Liver (tissue), 9 donors: Measurements from ENCODE around the gene ARL6. TPM values are rescaled to one million over a fixed set of nuclear protein-coding genes. Genes with fewer than 3 reads are reported as not detected.

Experiments used
- DNase-seq: peaks from one replicate; pipeline ENCODE4 v3.0.0-alpha.2; 2017; ENCODE audit warnings: low spot score
- H3K27ac ChIP-seq, 2 donors: one replicate each; pipeline ENCODE4 v1.7.0; 2013; ENCODE audit warnings: inconsistent platforms in 2 of 2, low read length in 2 of 2, control low read depth in 1 of 2, low read depth in 1 of 2, mild to moderate bottlenecking in 1 of 2
- H3K27me3 ChIP-seq, 4 donors: one replicate each; pipeline versions ENCODE4 v1.6.1 to v1.7.0; 2013; ENCODE audit warnings: low read length in 3 of 4, inconsistent platforms in 1 of 4, mild to moderate bottlenecking in 1 of 4, moderate library complexity in 1 of 4; ENCODE audit not compliant: control insufficient read depth in 4 of 4, insufficient read depth in 4 of 4
- H3K36me3 ChIP-seq, 4 donors: one replicate each; pipeline versions ENCODE4 v1.6.1 to v1.7.0; 2013; ENCODE audit warnings: low read length in 3 of 4, mild to moderate bottlenecking in 3 of 4, low read depth in 1 of 4, moderate library complexity in 1 of 4; ENCODE audit not compliant: control insufficient read depth in 4 of 4, insufficient read depth in 3 of 4
- H3K4me1 ChIP-seq, 4 donors: one replicate each; pipeline versions ENCODE4 v1.6.1 to v1.7.0; 2013; ENCODE audit warnings: low read length in 3 of 4, mild to moderate bottlenecking in 3 of 4, moderate library complexity in 1 of 4; ENCODE audit not compliant: control insufficient read depth in 4 of 4, insufficient read depth in 4 of 4
- H3K4me3 ChIP-seq, 3 donors: one replicate each; pipeline versions ENCODE4 v1.6.1 to v1.7.0; 2013; ENCODE audit warnings: low read length in 3 of 3, control low read depth in 1 of 3, low read depth in 1 of 3, mild to moderate bottlenecking in 1 of 3
- H3K9ac ChIP-seq, 2 donors: one replicate each; pipeline ENCODE4 v1.7.0; 2013; ENCODE audit warnings: low read length in 2 of 2, mild to moderate bottlenecking in 2 of 2, moderate library complexity in 2 of 2, control low read depth in 1 of 2, low read depth in 1 of 2
- H3K9me3 ChIP-seq, 4 donors: one replicate each; pipeline versions ENCODE4 v1.6.1 to v1.7.0; 2013; ENCODE audit warnings: low read length in 3 of 4; ENCODE audit not compliant: control insufficient read depth in 4 of 4
- FOXA2 ChIP-seq: IDR thresholded peaks from 2 replicates; pipeline ENCODE4 v1.6.1; 2016; ENCODE audit warnings: antibody characterized with exemption
- GABPA ChIP-seq, 2 donors: IDR thresholded peaks in 1 of 2; conservative IDR thresholded peaks in 1 of 2; 2 replicates each; pipeline ENCODE4 v1.6.1; 2016; ENCODE audit warnings: antibody characterized with exemption in 2 of 2, mild to moderate bottlenecking in 1 of 2, moderate library complexity in 1 of 2
- HNF4A ChIP-seq, 2 donors: conservative IDR thresholded peaks; 2 replicates each; pipeline ENCODE4 v1.6.1; 2016; ENCODE audit warnings: antibody characterized with exemption in 2 of 2, mild to moderate bottlenecking in 2 of 2
- SP1 ChIP-seq: IDR thresholded peaks from 2 replicates; pipeline ENCODE4 v1.6.1; 2018; ENCODE audit warnings: antibody characterized with exemption, mild to moderate bottlenecking
- TAF1 ChIP-seq: conservative IDR thresholded peaks from 2 replicates; pipeline ENCODE4 v1.6.1; 2016; ENCODE audit warnings: antibody characterized with exemption, mild to moderate bottlenecking
- YY1 ChIP-seq: IDR thresholded peaks from 2 replicates; pipeline ENCODE4 v1.6.1; 2016; ENCODE audit warnings: antibody characterized with exemption, mild to moderate bottlenecking
- WGBS: extraction: QIAGEN DNeasy Blood & Tissue Kit; methylation state at CpG from one replicate; pipeline ENCODE4 v1.1.7; 2013; 5-methylcytosine and 5-hydroxymethylcytosine counted together
- polyA plus RNA-seq, 2 donors: library from polyadenylated mRNA; stranded (reverse) in 1 of 2; unstranded in 1 of 2; fragments of 200-250 nt in 1 of 2; fragments of >200 nt in 1 of 2; fragmentation: Nextera tagmentation in 1 of 2; extraction: Ambion mirVana in 1 of 2; gene quantifications; one replicate each; pipeline versions ENCODE4 v1.2.1 to v1.2.3, GENCODE V29; 2013 to 2015
- total RNA-seq, 2 donors: library from RNA; depleted of rRNA; stranded (reverse); fragments of >200 nt; gene quantifications; one replicate each; pipeline ENCODE4 v1.2.3, GENCODE V29; 2014
- TF ChIP-seq, protein P1 (sequence below): IDR thresholded peaks from 2 replicates; pipeline ENCODE4 v1.6.1; 2016; ENCODE audit warnings: antibody characterized with exemption
- TF ChIP-seq, protein P2 (sequence below): IDR thresholded peaks from 2 replicates; pipeline ENCODE4 v1.6.1; 2016; ENCODE audit warnings: antibody characterized with exemption, mild to moderate bottlenecking
- TF ChIP-seq, protein P3 (sequence below): fragments of 150-350 bp; IDR thresholded peaks from 2 replicates; pipeline ENCODE4 v1.5.1; 2017; ENCODE audit warnings: improper control_type of control experiment, low read depth, low read length; ENCODE audit not compliant: missing input control
- donor health status: healthy.
- donor health status: healthy.
- donor health status: healthy.
- donor health status: healthy.
- donor health status: healthy.

Gene ARL6
- total and polyA plus RNA-seq, 4 donors: 1.1 to 3.4 (median 1.4) TPM

DNA sequence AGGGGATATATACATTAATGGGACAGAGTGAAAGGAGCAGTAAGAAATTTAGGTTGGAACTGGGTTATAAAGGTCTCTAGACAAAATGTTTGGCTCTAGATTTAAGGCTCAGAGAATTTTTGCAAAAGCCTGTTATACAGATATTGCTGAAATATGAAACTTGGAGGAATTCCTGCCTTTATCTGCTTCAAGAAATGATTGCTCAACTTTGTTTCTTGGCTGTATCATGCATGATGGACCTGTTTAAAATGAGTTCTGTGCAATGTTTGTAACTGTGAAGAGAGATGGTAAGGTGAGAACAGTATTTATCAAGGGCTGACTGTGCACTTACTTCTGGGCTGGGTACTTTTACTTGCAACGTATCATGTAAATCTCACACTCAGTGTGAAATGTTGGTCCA, 60.5 kb downstream of the ARL6 start (continued):
- TF ChIP-seq, protein P1, sequence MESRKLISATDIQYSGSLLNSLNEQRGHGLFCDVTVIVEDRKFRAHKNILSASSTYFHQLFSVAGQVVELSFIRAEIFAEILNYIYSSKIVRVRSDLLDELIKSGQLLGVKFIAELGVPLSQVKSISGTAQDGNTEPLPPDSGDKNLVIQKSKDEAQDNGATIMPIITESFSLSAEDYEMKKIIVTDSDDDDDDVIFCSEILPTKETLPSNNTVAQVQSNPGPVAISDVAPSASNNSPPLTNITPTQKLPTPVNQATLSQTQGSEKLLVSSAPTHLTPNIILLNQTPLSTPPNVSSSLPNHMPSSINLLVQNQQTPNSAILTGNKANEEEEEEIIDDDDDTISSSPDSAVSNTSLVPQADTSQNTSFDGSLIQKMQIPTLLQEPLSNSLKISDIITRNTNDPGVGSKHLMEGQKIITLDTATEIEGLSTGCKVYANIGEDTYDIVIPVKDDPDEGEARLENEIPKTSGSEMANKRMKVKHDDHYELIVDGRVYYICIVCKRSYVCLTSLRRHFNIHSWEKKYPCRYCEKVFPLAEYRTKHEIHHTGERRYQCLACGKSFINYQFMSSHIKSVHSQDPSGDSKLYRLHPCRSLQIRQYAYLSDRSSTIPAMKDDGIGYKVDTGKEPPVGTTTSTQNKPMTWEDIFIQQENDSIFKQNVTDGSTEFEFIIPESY: no peak
- no peak for TF ChIP-seq GABPA (IDR thresholded peaks at IDR 0.05 in 1 of 2, conservative IDR thresholded peaks at IDR 0.05 in 1 of 2)

DNA sequence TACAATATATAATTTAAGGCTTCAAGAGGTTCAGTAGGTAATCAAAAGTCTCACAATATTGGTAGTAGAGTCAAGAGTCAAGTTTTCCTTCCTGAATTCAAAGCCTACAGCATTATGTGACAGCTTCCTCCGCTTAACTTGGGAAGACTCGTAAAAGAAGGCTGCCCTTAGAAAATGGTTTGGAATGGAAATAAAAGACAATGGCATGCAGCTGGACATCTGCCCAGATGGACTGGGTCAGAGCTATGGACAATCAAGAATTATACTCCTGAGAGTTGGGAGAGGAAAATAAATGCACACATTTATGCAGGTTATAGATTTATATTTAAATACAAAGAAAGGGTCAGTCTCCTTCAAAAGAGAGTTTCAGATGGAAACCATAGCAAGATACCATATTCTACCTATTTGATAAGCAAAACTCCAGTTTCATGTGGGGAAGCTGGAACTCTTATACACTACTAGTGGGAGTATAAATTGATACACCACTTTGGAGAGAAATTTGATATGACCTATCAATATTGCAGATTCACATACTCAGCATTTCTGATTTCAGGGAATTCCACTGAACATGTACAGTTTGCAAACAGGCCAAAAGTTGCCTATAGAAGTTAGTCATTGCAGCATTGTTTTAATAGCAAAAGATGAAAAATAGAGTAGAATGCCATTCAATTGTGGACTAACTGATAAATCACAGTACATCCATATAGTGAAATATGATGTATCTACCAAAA, 63.3 kb downstream of the ARL6 start:
- no peak for DNase-seq

More for the DNA sequence above, 63.3 kb downstream of the ARL6 start:
- TF ChIP-seq FOXA2: no peak
- TF ChIP-seq TAF1: no peak
- TF ChIP-seq YY1: no peak
- TF ChIP-seq SP1: no peak
- TF ChIP-seq, protein P1: no peak
- TF ChIP-seq HNF4A (conservative IDR thresholded peaks at IDR 0.05): no peak
- TF ChIP-seq GABPA (IDR thresholded peaks at IDR 0.05 in 1 of 2, conservative IDR thresholded peaks at IDR 0.05 in 1 of 2): no peak
- TF ChIP-seq, protein P2, sequence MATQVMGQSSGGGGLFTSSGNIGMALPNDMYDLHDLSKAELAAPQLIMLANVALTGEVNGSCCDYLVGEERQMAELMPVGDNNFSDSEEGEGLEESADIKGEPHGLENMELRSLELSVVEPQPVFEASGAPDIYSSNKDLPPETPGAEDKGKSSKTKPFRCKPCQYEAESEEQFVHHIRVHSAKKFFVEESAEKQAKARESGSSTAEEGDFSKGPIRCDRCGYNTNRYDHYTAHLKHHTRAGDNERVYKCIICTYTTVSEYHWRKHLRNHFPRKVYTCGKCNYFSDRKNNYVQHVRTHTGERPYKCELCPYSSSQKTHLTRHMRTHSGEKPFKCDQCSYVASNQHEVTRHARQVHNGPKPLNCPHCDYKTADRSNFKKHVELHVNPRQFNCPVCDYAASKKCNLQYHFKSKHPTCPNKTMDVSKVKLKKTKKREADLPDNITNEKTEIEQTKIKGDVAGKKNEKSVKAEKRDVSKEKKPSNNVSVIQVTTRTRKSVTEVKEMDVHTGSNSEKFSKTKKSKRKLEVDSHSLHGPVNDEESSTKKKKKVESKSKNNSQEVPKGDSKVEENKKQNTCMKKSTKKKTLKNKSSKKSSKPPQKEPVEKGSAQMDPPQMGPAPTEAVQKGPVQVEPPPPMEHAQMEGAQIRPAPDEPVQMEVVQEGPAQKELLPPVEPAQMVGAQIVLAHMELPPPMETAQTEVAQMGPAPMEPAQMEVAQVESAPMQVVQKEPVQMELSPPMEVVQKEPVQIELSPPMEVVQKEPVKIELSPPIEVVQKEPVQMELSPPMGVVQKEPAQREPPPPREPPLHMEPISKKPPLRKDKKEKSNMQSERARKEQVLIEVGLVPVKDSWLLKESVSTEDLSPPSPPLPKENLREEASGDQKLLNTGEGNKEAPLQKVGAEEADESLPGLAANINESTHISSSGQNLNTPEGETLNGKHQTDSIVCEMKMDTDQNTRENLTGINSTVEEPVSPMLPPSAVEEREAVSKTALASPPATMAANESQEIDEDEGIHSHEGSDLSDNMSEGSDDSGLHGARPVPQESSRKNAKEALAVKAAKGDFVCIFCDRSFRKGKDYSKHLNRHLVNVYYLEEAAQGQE: no peak
- TF ChIP-seq, protein P3, sequence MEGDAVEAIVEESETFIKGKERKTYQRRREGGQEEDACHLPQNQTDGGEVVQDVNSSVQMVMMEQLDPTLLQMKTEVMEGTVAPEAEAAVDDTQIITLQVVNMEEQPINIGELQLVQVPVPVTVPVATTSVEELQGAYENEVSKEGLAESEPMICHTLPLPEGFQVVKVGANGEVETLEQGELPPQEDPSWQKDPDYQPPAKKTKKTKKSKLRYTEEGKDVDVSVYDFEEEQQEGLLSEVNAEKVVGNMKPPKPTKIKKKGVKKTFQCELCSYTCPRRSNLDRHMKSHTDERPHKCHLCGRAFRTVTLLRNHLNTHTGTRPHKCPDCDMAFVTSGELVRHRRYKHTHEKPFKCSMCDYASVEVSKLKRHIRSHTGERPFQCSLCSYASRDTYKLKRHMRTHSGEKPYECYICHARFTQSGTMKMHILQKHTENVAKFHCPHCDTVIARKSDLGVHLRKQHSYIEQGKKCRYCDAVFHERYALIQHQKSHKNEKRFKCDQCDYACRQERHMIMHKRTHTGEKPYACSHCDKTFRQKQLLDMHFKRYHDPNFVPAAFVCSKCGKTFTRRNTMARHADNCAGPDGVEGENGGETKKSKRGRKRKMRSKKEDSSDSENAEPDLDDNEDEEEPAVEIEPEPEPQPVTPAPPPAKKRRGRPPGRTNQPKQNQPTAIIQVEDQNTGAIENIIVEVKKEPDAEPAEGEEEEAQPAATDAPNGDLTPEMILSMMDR: no peak
- 88% methylated on average over 2 of the region's 2 CpGs for WGBS
- no peak overlapping the region for H3K4me3 ChIP-seq
- H3K9me3 ChIP-seq: no peaks in the 10 kb centered on the region
- no peaks in the 10 kb centered on the region for H3K36me3 ChIP-seq
- no peak overlapping the region for H3K9ac ChIP-seq
- H3K27ac ChIP-seq: no peak overlapping the region
- peaks cover 0 to 7% (median 2%) of the 10 kb centered on the region in 4 donors for H3K4me1 ChIP-seq
- H3K27me3 ChIP-seq: no peaks in the 10 kb centered on the region
